Glutamatergic neuron (in vitro differentiated cells): ENCODE data around the gene RAP1A. TPM values are rescaled to one million over a fixed set of nuclear protein-coding genes. Genes with fewer than 3 reads are reported as not detected.
"Not testable (repeated sequence)": the region's sequence is repeated elsewhere in the genome, so short reads cannot be mapped to it uniquely, and the experiment has no call there.

Source experiments
- DNase-seq: peaks from one replicate; pipeline ENCODE4 v3.0.0; 2022
- H3K27ac Mint-ChIP-seq: one replicate; pipeline ENCODE4 v1.8.0; 2020; ENCODE audit warnings: mild to moderate bottlenecking, mixed read lengths, inconsistent platforms; ENCODE audit not compliant: unreplicated experiment
- H3K27me3 Mint-ChIP-seq: one replicate; pipeline ENCODE4 v1.8.0; 2020; ENCODE audit warnings: mild to moderate bottlenecking, moderate library complexity, mixed read lengths, inconsistent platforms; ENCODE audit not compliant: unreplicated experiment
- H3K36me3 Mint-ChIP-seq: one replicate; pipeline ENCODE4 v1.8.0; 2020; ENCODE audit warnings: mild to moderate bottlenecking, mixed read lengths, inconsistent platforms; ENCODE audit not compliant: unreplicated experiment
- H3K4me1 Mint-ChIP-seq: one replicate; pipeline ENCODE4 v1.8.0; 2020; ENCODE audit warnings: mild to moderate bottlenecking, low read depth, mixed read lengths, inconsistent platforms; ENCODE audit not compliant: unreplicated experiment
- H3K4me3 Mint-ChIP-seq: one replicate; pipeline ENCODE4 v1.8.0; 2020; ENCODE audit warnings: mild to moderate bottlenecking, mixed read lengths, inconsistent platforms; ENCODE audit not compliant: unreplicated experiment
- H3K9me3 Mint-ChIP-seq: one replicate; pipeline ENCODE4 v1.8.0; 2020; ENCODE audit warnings: mild to moderate bottlenecking, moderate library complexity, mixed read lengths, inconsistent platforms; ENCODE audit not compliant: unreplicated experiment
- total RNA-seq: library from RNA; stranded (reverse); fragmentation: NEBNext Ultra II Directional; extraction: Animal tissue kit (Norgen Biotek cat#: 25700); gene quantifications from one replicate; pipeline ENCODE4 v1.2.1, GENCODE V29; 2021; ENCODE audit not compliant: unreplicated experiment
- TF ChIP-seq, protein P1 (sequence below): fragments of 200-600 bp; sonication (generic); IDR thresholded peaks from one replicate; pipeline ENCODE4 v1.5.0; 2021; ENCODE audit not compliant: partially characterized antibody, unreplicated experiment

RAP1A gene
- total RNA-seq, 1 donor from 2014 or later = 17.9 TPM

DNA sequence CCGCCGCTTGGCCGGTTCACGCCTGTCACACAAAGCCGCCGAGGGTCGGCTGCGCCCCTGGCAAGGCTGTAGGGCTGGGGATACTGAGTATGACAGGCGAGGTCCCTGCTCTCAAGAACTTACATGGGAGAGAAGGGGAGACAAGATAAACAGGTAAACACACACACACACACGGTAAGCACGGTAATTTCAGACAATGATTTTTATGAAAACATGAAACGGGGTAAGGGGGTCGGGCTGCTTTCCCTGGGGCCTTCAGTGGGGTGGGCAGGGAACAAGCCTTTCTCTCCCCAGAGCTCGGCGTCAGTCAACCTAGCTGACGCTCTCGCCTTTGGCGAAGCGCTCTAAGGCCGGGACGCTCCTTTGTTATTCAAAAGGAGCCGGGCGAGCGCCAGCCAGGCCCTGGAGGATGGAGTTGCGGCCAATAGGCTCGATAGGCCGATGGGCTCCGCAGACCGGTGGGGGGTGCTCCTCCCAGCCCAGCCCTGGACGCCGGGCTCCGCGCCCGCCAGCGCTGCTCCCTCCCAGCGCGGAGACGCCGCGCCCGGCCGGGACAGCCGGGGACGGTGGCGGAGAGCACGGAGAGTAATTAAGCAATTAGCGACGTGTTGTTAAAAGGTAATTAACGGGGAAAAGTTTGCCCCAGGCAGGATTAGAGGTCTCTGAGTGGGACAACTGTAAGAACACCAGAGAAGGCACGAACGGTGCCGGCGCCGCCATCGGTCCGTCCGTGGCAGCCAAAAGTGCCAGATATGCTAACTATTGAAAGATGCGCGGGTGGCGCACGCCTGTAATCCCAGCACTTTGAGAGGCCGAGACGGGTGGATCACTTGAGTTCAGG is 120.6 kb downstream of the RAP1A start:
- peaks cover 5% of the 10 kb centered on the region for H3K36me3 Mint-ChIP-seq
- H3K9me3 Mint-ChIP-seq = peaks cover 27% of the 10 kb centered on the region
- peak overlapping the region; percentile 96 for H3K27ac Mint-ChIP-seq
- TF ChIP-seq, protein P1, sequence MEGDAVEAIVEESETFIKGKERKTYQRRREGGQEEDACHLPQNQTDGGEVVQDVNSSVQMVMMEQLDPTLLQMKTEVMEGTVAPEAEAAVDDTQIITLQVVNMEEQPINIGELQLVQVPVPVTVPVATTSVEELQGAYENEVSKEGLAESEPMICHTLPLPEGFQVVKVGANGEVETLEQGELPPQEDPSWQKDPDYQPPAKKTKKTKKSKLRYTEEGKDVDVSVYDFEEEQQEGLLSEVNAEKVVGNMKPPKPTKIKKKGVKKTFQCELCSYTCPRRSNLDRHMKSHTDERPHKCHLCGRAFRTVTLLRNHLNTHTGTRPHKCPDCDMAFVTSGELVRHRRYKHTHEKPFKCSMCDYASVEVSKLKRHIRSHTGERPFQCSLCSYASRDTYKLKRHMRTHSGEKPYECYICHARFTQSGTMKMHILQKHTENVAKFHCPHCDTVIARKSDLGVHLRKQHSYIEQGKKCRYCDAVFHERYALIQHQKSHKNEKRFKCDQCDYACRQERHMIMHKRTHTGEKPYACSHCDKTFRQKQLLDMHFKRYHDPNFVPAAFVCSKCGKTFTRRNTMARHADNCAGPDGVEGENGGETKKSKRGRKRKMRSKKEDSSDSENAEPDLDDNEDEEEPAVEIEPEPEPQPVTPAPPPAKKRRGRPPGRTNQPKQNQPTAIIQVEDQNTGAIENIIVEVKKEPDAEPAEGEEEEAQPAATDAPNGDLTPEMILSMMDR = no peak
- peaks cover 16% of the 10 kb centered on the region for H3K4me1 Mint-ChIP-seq
- peaks cover 29% of the 10 kb centered on the region for H3K27me3 Mint-ChIP-seq
- H3K4me3 Mint-ChIP-seq = peak overlapping the region; percentile 90
- DNase-seq = peak; percentile 84

DNA sequence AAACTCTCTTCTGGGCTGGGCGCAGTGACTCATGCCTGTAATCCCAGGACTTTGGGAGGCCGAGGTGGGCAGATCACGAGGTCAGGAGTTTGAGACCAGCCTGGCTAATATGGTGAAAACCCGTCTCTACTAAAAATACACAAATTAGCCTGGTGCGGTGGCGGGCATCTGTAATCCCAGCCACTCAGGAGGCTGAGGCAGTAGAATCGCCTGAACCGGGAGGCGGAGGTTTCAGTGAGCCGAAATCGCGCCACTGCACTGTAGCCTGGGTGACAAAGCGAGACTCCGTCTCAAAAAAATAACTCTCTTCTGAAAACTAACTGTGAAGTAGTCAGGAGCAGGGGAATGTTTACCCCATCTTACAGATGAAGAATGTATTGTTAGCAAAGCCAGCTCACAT is 122.7 kb downstream of the RAP1A start:
- H3K4me3 Mint-ChIP-seq = peak overlapping the region; percentile 15
- peaks cover 24% of the 10 kb centered on the region for H3K9me3 Mint-ChIP-seq
- not testable (repeated sequence) for H3K27ac Mint-ChIP-seq, DNase-seq, H3K36me3 Mint-ChIP-seq
- H3K4me1 Mint-ChIP-seq = peaks cover 17% of the 10 kb centered on the region
- peaks cover 25% of the 10 kb centered on the region for H3K27me3 Mint-ChIP-seq

DNA sequence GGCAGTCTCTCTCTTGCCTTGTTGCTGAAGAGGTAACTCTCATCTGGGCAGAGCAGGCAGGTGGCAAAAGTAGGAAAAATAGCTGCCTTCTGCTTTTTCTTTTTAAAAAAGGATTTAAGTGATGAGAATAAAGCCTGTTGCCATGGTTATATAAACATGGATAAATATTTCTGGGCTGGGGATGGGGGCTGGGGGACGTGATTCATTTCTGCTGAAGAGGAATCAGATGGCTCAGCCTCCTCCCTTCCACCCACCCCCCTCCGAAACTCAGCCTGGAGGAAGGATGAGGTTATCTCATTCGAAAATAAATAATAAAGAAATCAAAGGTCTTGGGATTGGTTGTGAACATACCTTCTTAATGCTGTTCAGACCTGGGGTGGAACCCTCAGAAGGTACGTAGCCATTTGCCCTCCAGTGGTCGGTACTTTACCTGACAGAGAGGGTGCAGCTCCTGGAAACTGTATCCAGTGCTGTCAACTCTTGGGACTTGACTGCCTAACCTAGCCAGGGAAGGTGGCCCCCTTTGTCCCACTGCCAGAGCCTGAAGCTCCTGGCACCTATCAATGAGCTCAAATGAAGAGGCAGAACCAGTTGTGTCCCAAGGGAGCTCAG is 123.5 kb downstream of the RAP1A start:
- peaks cover 18% of the 10 kb centered on the region for H3K27me3 Mint-ChIP-seq

DNA sequence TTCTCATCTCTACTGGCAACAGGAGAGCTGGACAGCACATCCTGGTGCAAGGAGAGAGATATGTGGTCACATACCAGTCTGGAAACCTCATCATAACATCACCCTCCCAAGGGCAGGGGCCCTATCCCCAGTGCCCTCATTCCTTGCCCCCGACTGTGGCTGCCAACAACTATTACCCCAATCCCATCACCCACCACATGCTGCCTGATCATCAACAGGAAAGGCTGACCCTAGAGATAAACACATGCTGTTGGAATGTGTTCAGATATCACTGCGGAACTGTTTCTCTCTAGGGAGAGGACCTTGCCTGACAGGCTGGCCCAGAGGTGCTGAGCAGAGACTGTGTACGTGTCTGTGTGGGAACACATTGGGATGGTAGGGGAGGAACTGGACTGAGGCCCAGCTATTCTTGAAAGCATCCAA is 124.1 kb downstream of the RAP1A start:
- H3K36me3 Mint-ChIP-seq = peaks cover 4% of the 10 kb centered on the region
- DNase-seq = no peak
- H3K9me3 Mint-ChIP-seq = peaks cover 21% of the 10 kb centered on the region
- no peak overlapping the region for H3K4me3 Mint-ChIP-seq
- H3K27me3 Mint-ChIP-seq = peaks cover 14% of the 10 kb centered on the region
- TF ChIP-seq, protein P1 = no peak
- no peak overlapping the region for H3K27ac Mint-ChIP-seq
- H3K4me1 Mint-ChIP-seq = peaks cover 27% of the 10 kb centered on the region

More for the DNA sequence above, 123.5 kb downstream of the RAP1A start:
- Mint-ChIP-seq H3K4me3 (no peak overlapping the region), H3K27ac (no peak overlapping the region), H3K36me3 (peaks cover 5% of the 10 kb centered on the region), H3K4me1 (peaks cover 21% of the 10 kb centered on the region), H3K9me3 (peaks cover 23% of the 10 kb centered on the region)
- TF ChIP-seq, protein P1 = no peak
- DNase-seq = no peak

DNA sequence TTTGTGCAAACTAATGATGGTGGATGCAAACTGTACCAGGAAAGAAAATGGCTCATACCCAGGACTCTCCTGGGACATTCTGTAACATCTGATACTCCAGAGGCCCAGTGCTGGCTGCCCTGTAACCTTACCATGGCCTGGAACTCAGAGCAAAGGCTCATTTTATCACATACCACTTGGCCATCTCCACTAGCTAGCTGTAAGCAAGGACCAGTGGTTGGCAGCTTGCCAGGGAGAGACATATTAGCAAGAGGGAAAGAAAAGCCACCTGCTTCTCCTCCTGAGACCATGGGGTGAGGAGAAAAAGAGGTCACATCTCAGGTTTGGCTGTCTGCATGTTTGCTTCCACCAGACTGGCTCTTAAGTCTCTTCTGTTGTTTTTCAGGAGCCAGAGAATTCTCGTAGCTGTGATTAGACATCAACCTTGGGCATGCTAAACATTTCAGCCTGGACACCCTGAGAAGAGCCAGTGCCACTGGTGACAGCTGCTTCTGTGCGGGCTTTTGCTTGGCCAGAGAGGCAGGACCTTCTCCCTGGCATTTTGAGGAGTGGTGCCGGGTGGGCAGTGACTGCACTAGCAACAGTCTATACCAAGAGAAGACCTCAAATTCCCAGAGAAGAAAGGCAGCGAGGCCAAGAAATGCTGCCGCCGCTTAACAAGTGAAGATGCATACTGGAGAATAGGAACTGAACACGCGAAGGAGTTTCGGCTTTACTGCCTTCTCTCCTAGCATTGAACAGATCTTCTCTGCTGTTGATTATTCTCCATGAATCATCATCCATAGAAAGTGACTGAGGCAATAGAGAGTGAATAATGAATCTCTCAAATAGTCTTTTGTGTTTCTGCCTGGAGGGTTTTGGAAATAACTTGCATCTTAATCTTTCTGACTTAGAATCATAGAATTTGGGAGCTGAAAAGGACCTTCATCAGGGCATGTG is 126.4 kb downstream of the RAP1A start:
- Mint-ChIP-seq H3K27me3 (peaks cover 2% of the 10 kb centered on the region), H3K4me1 (peaks cover 37% of the 10 kb centered on the region), H3K27ac (no peak overlapping the region)

More for the DNA sequence above, 126.4 kb downstream of the RAP1A start:
- peaks cover 13% of the 10 kb centered on the region for H3K9me3 Mint-ChIP-seq
- DNase-seq = no peak
- H3K36me3 Mint-ChIP-seq = peaks cover 4% of the 10 kb centered on the region
- TF ChIP-seq, protein P1 = no peak
- H3K4me3 Mint-ChIP-seq = no peak overlapping the region
